Choroid plexus epithelial cell (primary cell): ENCODE data around the gene C5.
"Not testable (repeated sequence)": the region's sequence is repeated elsewhere in the genome, so short reads cannot be mapped to it uniquely, and the experiment has no call there.

Source experiments
- DNase-seq: peaks from one replicate; pipeline ENCODE4 v3.0.0-alpha.2; 2010; ENCODE audit warnings: low read depth
- H3K4me3 ChIP-seq: 2 replicates; pipeline ENCODE4 v1.5.1; 2011; ENCODE audit warnings: low read depth, mild to moderate bottlenecking, control low read depth, low read length, moderate library complexity
- CTCF ChIP-seq: conservative IDR thresholded peaks from 2 replicates; pipeline ENCODE4 v1.5.1; 2011; ENCODE audit warnings: low read depth, mild to moderate bottlenecking, control low read depth, inconsistent platforms, low read length, moderate library complexity

Gene C5

GRCh38 chr9:120974181-120974580, 75.9 kb downstream of the C5 start:
- H3K4me3 ChIP-seq = no peak overlapping the region
- DNase-seq = peak; percentile 48
- TF ChIP-seq CTCF = no peak

GRCh38 chr9:120971938-120972337, 78.1 kb downstream of the C5 start:
- no peak overlapping the region for H3K4me3 ChIP-seq
- no peak for TF ChIP-seq CTCF

GRCh38 chr9:120971471-120971870, 78.6 kb downstream of the C5 start:
- not testable (repeated sequence) for H3K4me3 ChIP-seq, DNase-seq

More at GRCh38 chr9:120971938-120972337, 78.1 kb downstream of the C5 start:
- no peak for DNase-seq

GRCh38 chr9:120970244-120970643, 79.8 kb downstream of the C5 start:
- no peak for DNase-seq
- no peak for TF ChIP-seq CTCF

GRCh38 chr9:120966013-120966369, 84.1 kb downstream of the C5 start:
- H3K4me3 ChIP-seq = no peak overlapping the region
- TF ChIP-seq CTCF = no peak
- DNase-seq = no peak

More at GRCh38 chr9:120970244-120970643, 79.8 kb downstream of the C5 start:
- H3K4me3 ChIP-seq = no peak overlapping the region

GRCh38 chr9:120965344-120966012, 84.6 kb downstream of the C5 start:
- DNase-seq = no peak
- no peak for TF ChIP-seq CTCF

GRCh38 chr9:120961936-120962335, 88.1 kb downstream of the C5 start:
- no peak overlapping the region for H3K4me3 ChIP-seq
- TF ChIP-seq CTCF = no peak
- DNase-seq = no peak

More at GRCh38 chr9:120965344-120966012, 84.6 kb downstream of the C5 start:
- H3K4me3 ChIP-seq = no peak overlapping the region
